ENCODE data around the gene OGDHL.
"Not testable (repeated sequence)": the region's sequence is repeated elsewhere in the genome, so short reads cannot be mapped to it uniquely, and the experiment has no call there.

Gene OGDHL

DNA sequence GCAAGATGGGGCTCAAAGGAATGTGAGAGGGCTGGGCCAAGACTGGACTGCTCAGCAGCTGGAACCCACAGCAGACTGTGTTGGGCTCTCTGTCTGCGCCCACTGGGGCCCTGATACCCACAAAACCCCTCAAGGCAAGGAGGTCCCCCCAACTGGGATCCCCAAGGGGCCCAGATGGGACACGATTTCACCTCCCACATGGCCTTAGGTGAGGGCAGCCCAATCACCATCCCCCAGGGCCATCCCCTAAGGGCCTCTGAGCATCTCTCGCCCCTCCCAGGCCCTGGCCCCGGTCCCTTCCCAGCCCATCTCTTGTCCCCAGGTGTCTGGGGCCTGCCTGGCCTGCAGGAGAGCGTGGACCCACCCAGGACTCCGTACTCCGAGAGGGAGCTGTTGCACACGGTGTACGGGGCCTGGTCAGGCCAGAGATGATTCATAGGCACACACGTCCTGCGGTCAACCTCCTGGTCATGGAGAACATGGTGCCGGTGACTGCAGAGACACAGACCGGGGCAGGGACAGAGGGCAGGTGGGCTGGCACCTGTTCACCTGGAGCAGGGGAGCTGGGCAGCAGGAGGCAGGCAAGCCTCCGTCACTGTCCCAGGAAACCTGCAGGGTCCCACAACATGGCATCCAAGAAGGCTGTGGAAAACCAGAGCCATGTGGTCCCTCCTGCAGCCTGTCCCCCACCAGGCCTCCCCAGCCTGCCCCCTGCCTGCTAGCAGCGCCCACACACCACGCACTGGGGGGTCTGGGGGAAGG, 21.6 kb downstream of the OGDHL start:
- no peak for DNase-seq

GRCh38 chr10:49739426-49739825, 22.7 kb downstream of the OGDHL start:
- no peak for DNase-seq

GRCh38 chr10:49738616-49739360, 23.3 kb downstream of the OGDHL start:
- DNase-seq, result no peak

- DNase-seq, result no peak
Observed at GRCh38 chr10:49737474-49738201, 24.5 kb downstream of the OGDHL start.

GRCh38 chr10:49736564-49737113, 25.5 kb downstream of the OGDHL start:
- DNase-seq, result no peak

DNA sequence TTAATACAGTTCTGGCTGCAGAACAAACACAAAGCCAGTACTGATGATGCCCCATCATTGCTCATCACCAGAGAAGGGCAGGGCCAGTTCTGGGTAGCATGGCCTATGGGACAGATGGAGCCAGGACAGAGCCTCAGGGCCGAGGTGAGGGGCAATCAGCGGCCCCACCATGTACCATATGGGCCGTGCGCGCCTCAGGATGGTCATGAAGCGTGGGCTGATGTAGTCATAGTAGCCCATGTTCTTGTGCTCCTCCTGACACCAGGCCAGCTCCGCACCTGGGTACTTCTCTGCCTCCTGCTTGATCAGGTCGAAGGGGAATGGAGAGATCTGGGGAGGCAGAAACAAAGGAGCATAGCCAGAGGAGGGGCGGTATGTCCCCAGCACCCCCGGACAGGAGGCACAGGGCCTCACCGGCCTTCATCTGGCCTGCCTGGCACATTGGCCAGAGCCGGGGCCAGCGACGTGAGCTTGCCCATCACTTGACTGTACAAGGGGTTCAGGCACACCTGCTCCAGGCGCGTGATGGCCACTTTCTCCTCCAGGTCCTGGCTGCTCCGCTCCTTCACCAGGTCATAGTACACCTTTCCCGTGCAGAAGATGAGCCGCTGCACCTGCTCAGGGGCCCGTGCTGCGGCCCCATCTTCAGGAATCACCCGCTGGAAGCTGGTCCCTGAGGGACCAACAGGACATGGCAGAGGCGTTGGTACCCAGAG, 26.1 kb downstream of the OGDHL start:
- no peak for DNase-seq

DNA sequence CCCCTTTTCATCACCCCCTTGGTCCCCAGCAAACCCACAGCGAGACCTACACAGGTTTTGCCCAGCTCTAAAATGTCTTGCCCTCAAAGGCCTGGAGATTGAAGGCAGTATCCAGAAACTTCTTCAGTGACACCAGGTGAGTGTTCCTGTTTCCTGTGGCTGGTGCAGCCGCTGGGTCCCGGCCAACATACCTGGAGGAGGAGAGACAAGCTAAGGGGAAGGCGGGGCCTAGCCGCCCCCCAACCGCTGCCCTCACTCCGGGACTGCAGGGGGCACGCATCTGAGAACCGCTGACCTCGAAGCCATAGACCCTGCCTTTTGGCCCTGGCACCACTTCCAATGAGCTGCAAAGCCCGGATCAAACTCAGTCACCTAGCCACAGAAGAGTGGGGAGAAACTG, 27.0 kb downstream of the OGDHL start:
- no peak for DNase-seq

DNA sequence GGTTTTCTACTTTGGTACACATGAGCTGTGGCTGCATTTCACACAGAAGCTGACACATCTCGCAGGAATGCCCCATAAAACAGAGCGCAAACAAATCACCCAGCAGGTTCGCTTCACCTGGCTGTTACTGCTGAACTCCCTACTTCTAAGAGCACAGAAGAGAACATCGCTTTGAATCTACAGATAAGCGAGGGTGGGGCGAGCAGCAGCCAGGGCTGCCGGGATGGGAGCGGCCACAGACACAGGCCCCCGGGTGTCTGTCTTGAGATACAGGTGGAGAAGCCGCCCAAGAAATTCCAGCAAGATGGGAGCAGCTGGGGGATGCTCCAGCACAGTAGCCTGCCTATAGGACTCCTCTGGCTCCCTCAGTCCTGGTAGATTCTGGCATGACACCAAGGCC, 27.4 kb downstream of the OGDHL start:
- no peak for DNase-seq

DNA sequence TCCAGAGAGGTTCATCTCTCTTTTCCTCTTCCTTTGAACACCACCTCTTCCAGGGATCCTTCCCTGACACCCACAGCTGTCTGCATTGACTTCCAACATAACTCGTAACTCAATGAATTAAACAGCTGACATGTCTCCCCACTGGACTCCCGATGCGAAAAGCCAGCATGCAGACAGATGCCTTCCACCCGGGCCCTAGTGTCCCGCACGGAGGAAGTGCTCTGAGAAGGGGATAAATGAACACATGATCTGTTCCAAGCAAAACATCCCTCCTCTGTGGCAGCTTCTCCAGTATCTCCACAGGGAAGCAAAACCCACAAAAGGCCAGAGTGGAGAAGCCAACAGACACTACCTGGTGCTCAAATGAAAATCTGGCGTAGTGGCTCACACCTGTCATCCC, 28.3 kb downstream of the OGDHL start:
- no peak for DNase-seq

DNA sequence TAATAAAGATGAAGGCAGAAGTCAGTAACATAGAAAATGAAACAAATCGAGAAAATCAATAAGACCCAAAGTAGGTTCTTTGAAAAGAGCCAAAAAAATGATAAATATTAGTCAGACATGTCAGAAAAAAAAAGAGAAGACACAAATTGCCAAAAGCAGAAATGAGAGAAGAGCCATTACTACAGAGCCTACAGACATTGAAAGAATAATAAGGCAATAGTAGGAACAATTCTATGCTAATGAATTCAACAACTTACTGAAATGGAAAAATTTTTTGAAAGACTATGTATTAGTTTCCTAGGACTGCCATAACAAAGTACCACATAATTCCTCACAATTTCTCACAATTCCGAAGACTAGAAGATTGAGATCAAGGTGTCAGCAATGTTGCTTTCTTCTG, 35.5 kb downstream of the OGDHL start:
- no peak for DNase-seq

DNA sequence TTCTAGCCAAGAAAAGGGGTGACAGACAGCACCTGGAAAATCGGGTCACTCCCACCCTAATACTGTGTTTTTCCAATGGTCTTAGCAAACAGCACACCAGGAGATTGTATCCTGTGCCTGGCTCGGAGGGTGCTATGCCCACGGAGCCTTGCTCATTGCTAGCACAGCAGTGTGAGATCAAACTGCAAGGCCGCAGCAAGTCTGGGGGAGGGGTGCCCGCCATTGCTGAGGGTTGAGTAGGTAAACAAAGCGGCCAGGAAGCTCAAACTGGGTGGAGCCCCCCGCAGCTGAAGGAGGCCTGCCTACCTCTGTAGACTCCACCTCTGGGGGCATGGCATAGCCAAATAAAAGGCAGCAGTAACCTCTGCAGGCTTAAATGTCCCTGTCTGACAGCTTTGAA, 47.0 kb downstream of the OGDHL start:
- DNase-seq, result not testable (repeated sequence)

DNA sequence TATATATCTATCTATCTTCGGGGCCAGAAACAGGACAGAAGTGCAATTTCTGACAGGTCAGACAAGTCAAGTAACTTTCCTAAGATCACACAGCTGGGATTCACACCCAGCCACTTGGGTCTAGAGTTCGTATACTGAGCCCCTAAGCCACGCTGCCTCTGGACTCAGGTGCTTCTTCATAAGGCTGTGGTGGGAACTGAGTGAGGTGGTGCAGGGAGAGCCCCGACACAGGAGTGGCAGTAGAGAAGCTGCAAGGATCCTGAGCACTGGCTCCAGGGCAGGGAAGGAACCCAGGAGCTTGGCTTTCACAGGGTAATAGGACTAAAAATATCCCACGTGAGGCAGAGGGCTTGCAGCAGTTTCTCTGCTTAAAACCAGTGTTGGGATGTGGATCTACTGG, 48.9 kb downstream of the OGDHL start:
- no peak for DNase-seq

DNA sequence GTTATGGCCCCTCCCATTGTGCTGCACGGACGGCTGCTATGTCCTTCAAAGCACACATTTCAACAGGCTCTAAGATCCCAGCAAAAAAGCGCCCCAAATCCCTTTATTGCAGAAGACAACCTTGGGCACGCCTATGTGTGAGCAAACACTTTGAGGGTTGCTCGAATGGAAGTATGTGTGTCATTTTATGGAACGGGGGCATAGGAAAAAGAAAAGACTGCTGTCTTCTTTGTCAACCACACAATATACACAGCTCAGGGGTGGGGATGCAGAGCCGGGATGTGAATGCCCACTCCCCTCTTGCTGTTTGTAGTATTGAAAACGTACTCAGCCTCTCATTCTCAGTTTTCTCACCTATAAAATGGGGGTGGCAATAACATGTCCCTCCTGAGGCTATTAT, 50.6 kb downstream of the OGDHL start:
- DNase-seq, result no peak

- DNase-seq, result no peak
Observed at GRCh38 chr10:49710966-49711365, 51.2 kb downstream of the OGDHL start.

DNA sequence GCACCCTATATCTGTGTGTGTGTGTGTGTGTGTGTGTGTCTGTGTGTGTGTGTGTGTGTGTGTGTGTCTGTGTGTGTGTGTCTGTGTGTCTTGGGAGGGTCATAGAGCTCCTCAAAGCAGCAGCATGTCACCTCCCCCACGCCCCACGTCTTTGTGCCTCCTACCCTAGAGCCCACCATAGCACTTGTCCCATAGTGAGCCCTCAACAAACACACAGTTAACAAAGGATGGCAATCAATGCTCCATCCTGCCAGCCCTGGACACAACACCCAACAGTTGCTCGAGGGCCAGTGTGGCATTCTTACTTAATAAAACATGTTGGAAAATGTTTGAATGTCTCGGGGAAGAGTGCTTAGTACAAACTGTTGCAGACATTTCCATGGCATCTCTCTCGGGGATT, 52.2 kb downstream of the OGDHL start:
- no peak for DNase-seq

DNA sequence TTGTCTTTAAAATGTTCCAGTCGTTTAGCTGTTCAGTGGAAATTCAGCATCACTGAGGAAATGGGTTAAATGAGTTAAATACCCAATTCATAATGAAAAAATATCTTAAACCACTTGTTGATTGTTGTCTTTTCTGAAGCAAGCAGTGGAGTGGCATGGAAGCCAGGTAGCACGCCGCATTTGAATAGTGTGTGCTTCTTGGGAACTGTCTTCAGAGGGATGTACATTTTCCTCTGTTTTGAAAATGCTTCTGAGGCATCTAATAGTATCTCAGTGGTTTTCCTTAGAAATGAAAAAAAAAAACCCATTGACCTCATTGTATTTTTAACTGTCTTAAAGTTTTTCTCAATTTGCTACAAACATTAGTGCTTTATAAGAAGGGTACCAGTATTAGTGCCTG, 54.5 kb downstream of the OGDHL start:
- no peak for DNase-seq

- no peak for DNase-seq
Observed at GRCh38 chr10:49700997-49701396, 61.1 kb downstream of the OGDHL start.

DNA sequence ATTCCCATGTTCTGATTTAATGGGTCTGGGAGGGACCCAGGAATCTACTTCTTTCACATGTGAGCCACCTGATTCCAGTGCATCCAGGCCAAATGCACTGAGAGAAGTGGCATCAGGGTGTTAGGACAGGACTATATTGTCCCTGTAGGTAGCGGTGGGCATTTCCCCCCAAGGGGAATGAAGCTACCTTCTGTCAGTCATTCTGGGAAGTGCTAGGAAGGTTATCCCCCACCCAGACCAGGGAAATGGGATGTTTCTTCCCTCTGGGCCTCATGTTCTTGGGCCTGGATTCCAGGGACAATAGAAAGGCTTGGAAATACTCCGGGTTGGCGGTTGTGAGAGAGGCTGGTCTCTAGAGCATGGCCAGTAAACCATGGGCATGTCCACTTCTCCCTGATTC, 61.9 kb downstream of the OGDHL start:
- DNase-seq, result no peak

- no peak for DNase-seq
Observed at GRCh38 chr10:49698679-49699078, 63.4 kb downstream of the OGDHL start.

GRCh38 chr10:49696311-49696710, 65.8 kb downstream of the OGDHL start:
- no peak for DNase-seq

DNA sequence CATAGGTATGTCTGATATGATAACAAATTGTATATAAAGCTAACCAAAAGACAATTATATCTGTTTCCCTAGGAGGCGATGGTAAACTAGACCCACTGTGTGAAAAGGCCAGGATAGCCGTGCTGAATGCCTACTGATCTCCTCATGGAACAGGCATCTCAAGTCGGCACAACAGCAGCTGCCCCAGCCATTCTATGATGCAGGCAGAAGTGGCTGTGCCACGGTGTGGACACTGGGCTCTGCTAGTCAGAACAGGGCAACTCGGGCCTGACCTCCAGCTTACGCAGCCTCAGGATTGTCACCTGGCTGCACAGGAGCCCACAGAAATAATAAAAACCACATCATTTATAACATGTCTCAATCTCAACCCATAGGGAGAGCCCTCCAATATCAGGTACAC, 67.7 kb downstream of the OGDHL start:
- DNase-seq, result no peak

GRCh38 chr10:49691588-49691987, 70.5 kb downstream of the OGDHL start:
- no peak for DNase-seq
